Keratinocyte (primary cell): Measurements from ENCODE around the gene ERC2. TPM values are rescaled to one million over a fixed set of nuclear protein-coding genes. Genes with fewer than 3 reads are reported as not detected.

Source experiments
- DNase-seq: peaks from one replicate; pipeline ENCODE4 v3.0.0-alpha.2; 2011; ENCODE audit warnings: low read depth, missing footprints, low spot score
- FAIRE-seq: peaks from 2 replicates; lab custom pipeline; 2011; peaks lifted over from hg19 to GRCh38; lab: Jason Lieb, UNC
- H2AFZ ChIP-seq: 2 replicates; pipeline ENCODE4 v1.6.0; 2012; ENCODE audit warnings: low read length, control low read depth, inconsistent platforms; ENCODE audit not compliant: control insufficient read depth
- H3K27ac ChIP-seq: 2 replicates; pipeline ENCODE4 v1.5.1; 2011; ENCODE audit warnings: low read length; ENCODE audit not compliant: control insufficient read depth, insufficient read depth
- H3K27me3 ChIP-seq: 3 replicates; pipeline ENCODE4 v1.6.0; 2011; ENCODE audit warnings: low read length; ENCODE audit not compliant: control insufficient read depth, insufficient read depth; ENCODE audit errors: extremely low read depth
- H3K36me3 ChIP-seq, 2 experiments: 2 replicates in 1 of 2; 3 replicates in 1 of 2; pipeline ENCODE4 v1.5.1; 2011; ENCODE audit warnings: low read length in 2 of 2, mild to moderate bottlenecking in 1 of 2; ENCODE audit not compliant: control insufficient read depth in 2 of 2, insufficient read depth in 2 of 2; ENCODE audit errors: extremely low read depth in 1 of 2
- H3K4me1 ChIP-seq: 3 replicates; pipeline ENCODE4 v1.5.1; 2011; ENCODE audit warnings: low read length; ENCODE audit not compliant: control insufficient read depth, insufficient read depth; ENCODE audit errors: extremely low read depth
- H3K4me2 ChIP-seq: 3 replicates; pipeline ENCODE4 v1.6.0; 2011; ENCODE audit warnings: low read depth, low read length; ENCODE audit not compliant: control insufficient read depth, insufficient read depth; ENCODE audit errors: extremely low read depth
- H3K4me3 ChIP-seq, 3 experiments: fragments of 200-600 bp in 1 of 3; sonication (generic) in 1 of 3; 2 replicates in 2 of 3; 3 replicates in 1 of 3; pipeline ENCODE4 v1.5.1; 2011 to 2016; ENCODE audit warnings: low read length in 3 of 3, mild to moderate bottlenecking in 3 of 3, control low read depth in 2 of 3, inconsistent platforms in 1 of 3, low read depth in 1 of 3, mixed read lengths in 1 of 3, mixed run types in 1 of 3, moderate library complexity in 1 of 3; ENCODE audit not compliant: control insufficient read depth in 2 of 3, insufficient read depth in 2 of 3; ENCODE audit errors: extremely low read depth in 1 of 3
- H3K79me2 ChIP-seq: 2 replicates; pipeline ENCODE4 v1.6.0; 2012; ENCODE audit warnings: low read length; ENCODE audit not compliant: control insufficient read depth, insufficient read depth
- H3K9ac ChIP-seq: 3 replicates; pipeline ENCODE4 v1.6.0; 2011; ENCODE audit warnings: low read length; ENCODE audit not compliant: control insufficient read depth, insufficient read depth; ENCODE audit errors: extremely low read depth
- H3K9me1 ChIP-seq: 3 replicates; pipeline ENCODE4 v1.6.0; 2011; ENCODE audit warnings: low read length; ENCODE audit not compliant: control insufficient read depth, insufficient read depth; ENCODE audit errors: extremely low read depth
- H3K9me3 ChIP-seq: 2 replicates; pipeline ENCODE4 v1.5.1; 2012; ENCODE audit warnings: low read depth, low read length; ENCODE audit not compliant: control insufficient read depth
- H4K20me1 ChIP-seq: 3 replicates; pipeline ENCODE4 v1.6.0; 2011; ENCODE audit warnings: low read length; ENCODE audit not compliant: control insufficient read depth, insufficient read depth; ENCODE audit errors: extremely low read depth
- EZH2 ChIP-seq: IDR thresholded peaks from one replicate; pipeline ENCODE4 v1.6.1; 2012; ENCODE audit warnings: inconsistent platforms, mild to moderate bottlenecking, low read length, moderate library complexity
- dilution Hi-C: fragments of 300-500 bp; cut with MboI; formaldehyde crosslinking; loops from one replicate; pipeline ENCODE4 v1.7.0; 2020; ENCODE audit warnings: low sequenced_read_pairs; ENCODE audit not compliant: extremely low pct_ligation_motif_present
- polyA plus RNA-seq, 5 experiments: library from polyadenylated mRNA; depleted of rRNA in 3 of 5; stranded (reverse) in 3 of 5; stranded (forward) in 1 of 5; unstranded in 1 of 5; fragments of >200 nt; gene quantifications; 1 replicate in 1 of 5; 2 replicates in 3 of 5; 3 replicates in 1 of 5; pipeline versions ENCODE4 v1.2.1 to v1.2.3, GENCODE V29; 2011 to 2012; ENCODE audit warnings: missing spikeins in 2 of 5, low read depth in 1 of 5, low replicate concordance in 1 of 5
- TF ChIP-seq, protein P1 (sequence below), 3 experiments: IDR thresholded peaks in 1 of 3; conservative IDR thresholded peaks in 1 of 3; optimal IDR thresholded peaks in 1 of 3; 2 replicates in 2 of 3; 3 replicates in 1 of 3; pipeline versions ENCODE3 to v1.5.1; 2011; ENCODE audit warnings: low read length in 3 of 3, mild to moderate bottlenecking in 3 of 3, moderate library complexity in 2 of 3, control low read depth in 1 of 3, inconsistent platforms in 1 of 3; ENCODE audit not compliant: insufficient read depth in 2 of 3; ENCODE audit errors: extremely low read depth in 1 of 3

The ERC2 gene
- polyA plus RNA-seq, 1 donor (not counting 4 experiments of a cell fraction or from before 2014, with no cell fraction given) = 0.08 TPM

- Histone ChIP-seq H3K9me3 (no peaks in the 10 kb centered on the region), H3K36me3 (no peaks in the 10 kb centered on the region), H3K4me1 (no peaks in the 10 kb centered on the region), H3K27ac (no peak overlapping the region), H3K4me2 (no peak overlapping the region), H4K20me1 (no peaks in the 10 kb centered on the region), H2AFZ (no peak overlapping the region), H3K79me2 (no peaks in the 10 kb centered on the region), H3K9me1 (no peaks in the 10 kb centered on the region), H3K9ac (no peak overlapping the region), H3K4me3 (no peak overlapping the region), H3K27me3 (no peaks in the 10 kb centered on the region)
- dilution Hi-C loops = no loop called here
- no peak for TF ChIP-seq EZH2
- TF ChIP-seq, protein P1, sequence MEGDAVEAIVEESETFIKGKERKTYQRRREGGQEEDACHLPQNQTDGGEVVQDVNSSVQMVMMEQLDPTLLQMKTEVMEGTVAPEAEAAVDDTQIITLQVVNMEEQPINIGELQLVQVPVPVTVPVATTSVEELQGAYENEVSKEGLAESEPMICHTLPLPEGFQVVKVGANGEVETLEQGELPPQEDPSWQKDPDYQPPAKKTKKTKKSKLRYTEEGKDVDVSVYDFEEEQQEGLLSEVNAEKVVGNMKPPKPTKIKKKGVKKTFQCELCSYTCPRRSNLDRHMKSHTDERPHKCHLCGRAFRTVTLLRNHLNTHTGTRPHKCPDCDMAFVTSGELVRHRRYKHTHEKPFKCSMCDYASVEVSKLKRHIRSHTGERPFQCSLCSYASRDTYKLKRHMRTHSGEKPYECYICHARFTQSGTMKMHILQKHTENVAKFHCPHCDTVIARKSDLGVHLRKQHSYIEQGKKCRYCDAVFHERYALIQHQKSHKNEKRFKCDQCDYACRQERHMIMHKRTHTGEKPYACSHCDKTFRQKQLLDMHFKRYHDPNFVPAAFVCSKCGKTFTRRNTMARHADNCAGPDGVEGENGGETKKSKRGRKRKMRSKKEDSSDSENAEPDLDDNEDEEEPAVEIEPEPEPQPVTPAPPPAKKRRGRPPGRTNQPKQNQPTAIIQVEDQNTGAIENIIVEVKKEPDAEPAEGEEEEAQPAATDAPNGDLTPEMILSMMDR (optimal IDR thresholded peaks at IDR 0.05 in 1 of 3, IDR thresholded peaks at IDR 0.05 in 1 of 3, conservative IDR thresholded peaks at IDR 0.05 in 1 of 3; ENCODE audit: extremely low read depth in 1 of 3, insufficient read depth in 2 of 3, low read length in 3 of 3) = peak; percentile 81 to 97 (median 91)
- DNase-seq (peak; percentile 36), FAIRE-seq (peak; percentile 90)
Observed at GRCh38 chr3:56494679-56495322, 26.5 kb upstream of the ERC2 start.

GRCh38 chr3:56491566-56491965 is 23.3 kb upstream of the ERC2 start:
- FAIRE-seq (no peak), DNase-seq (no peak)
- dilution Hi-C loops = no loop called here

More at GRCh38 chr3:56491566-56491965, 23.3 kb upstream of the ERC2 start:
- Histone ChIP-seq H4K20me1 (no peaks in the 10 kb centered on the region), H3K27ac (no peak overlapping the region), H3K4me3 (no peak overlapping the region), H3K36me3 (no peaks in the 10 kb centered on the region), H3K27me3 (no peaks in the 10 kb centered on the region), H3K4me1 (no peaks in the 10 kb centered on the region), H3K9me1 (no peaks in the 10 kb centered on the region), H3K9me3 (no peaks in the 10 kb centered on the region), H3K4me2 (no peak overlapping the region), H3K79me2 (no peaks in the 10 kb centered on the region), H3K9ac (no peak overlapping the region), H2AFZ (no peak overlapping the region)
- TF ChIP-seq EZH2 = no peak
- TF ChIP-seq, protein P1 (optimal IDR thresholded peaks at IDR 0.05 in 1 of 3, IDR thresholded peaks at IDR 0.05 in 1 of 3, conservative IDR thresholded peaks at IDR 0.05 in 1 of 3; ENCODE audit: extremely low read depth in 1 of 3, insufficient read depth in 2 of 3, low read length in 3 of 3) = no peak
